NT2/D1 (cell line): ENCODE data around the gene HES4.
A peak's percentile ranks its signal among the peaks of the same experiment; 100 is the strongest.

ENCODE experiments used
- DNase-seq: peaks from one replicate; pipeline ENCODE4 v3.0.0-alpha.2; 2011; ENCODE audit warnings: low read depth, low spot score
- H3K27me3 ChIP-seq: 2 replicates; pipeline ENCODE4 v1.6.0; 2011; ENCODE audit warnings: mild to moderate bottlenecking; ENCODE audit not compliant: insufficient read length, insufficient read depth
- H3K36me3 ChIP-seq: 2 replicates; pipeline ENCODE4 v1.6.1; 2011; ENCODE audit warnings: mild to moderate bottlenecking, low read length, mixed read lengths; ENCODE audit not compliant: insufficient read depth, insufficient read length
- H3K4me1 ChIP-seq: 2 replicates; pipeline ENCODE4 v1.5.1; 2011; ENCODE audit not compliant: insufficient read depth, insufficient read length
- H3K4me3 ChIP-seq: 2 replicates; pipeline ENCODE4 v1.5.1; 2011; ENCODE audit warnings: low read depth; ENCODE audit not compliant: insufficient read length
- H3K9ac ChIP-seq: 2 replicates; pipeline ENCODE4 v1.6.0; 2011; ENCODE audit warnings: low read depth; ENCODE audit not compliant: insufficient read length
- H3K9me3 ChIP-seq: 2 replicates; pipeline ENCODE4 v1.5.1; 2011; ENCODE audit warnings: mild to moderate bottlenecking, low read length; ENCODE audit not compliant: insufficient read depth
- SUZ12 ChIP-seq: IDR thresholded peaks from 2 replicates; pipeline ENCODE4 v1.6.1; 2011; ENCODE audit not compliant: insufficient read length, insufficient read depth; ENCODE audit errors: extremely low read depth
- YY1 ChIP-seq: IDR thresholded peaks from 2 replicates; pipeline ENCODE4 v1.6.1; 2011; ENCODE audit not compliant: insufficient read length, insufficient read depth
- ZNF274 ChIP-seq: IDR thresholded peaks from 2 replicates; pipeline ENCODE4 v1.6.1; 2011; ENCODE audit warnings: mild to moderate bottlenecking, low read depth, low read length

The HES4 gene

GRCh38 chr1:966704-967300 lies 33.1 kb downstream of the HES4 start:
- Histone ChIP-seq H3K36me3 (peaks cover 28% of the 10 kb centered on the region), H3K4me3 (peak overlapping the region; percentile 63), H3K9ac (peak overlapping the region; percentile 79), H3K9me3 (no peaks in the 10 kb centered on the region), H3K27me3 (peaks cover 18% of the 10 kb centered on the region), H3K4me1 (peaks cover 8% of the 10 kb centered on the region)
- TF ChIP-seq SUZ12 = no peak
- no peak for TF ChIP-seq YY1
- TF ChIP-seq ZNF274 = no peak
- DNase-seq = no peak

- H3K4me3 ChIP-seq = peak within 1 kb of the TSS; percentile 63
- peaks cover 31% of the 10 kb centered on the region for H3K36me3 ChIP-seq
- H3K27me3 ChIP-seq = peaks cover 23% of the 10 kb centered on the region
- TF ChIP-seq SUZ12 (no peak), ZNF274 (no peak), YY1 (no peak)
- H3K9ac ChIP-seq = peak within 1 kb of the TSS; percentile 79
- H3K4me1 ChIP-seq = peaks cover 12% of the 10 kb centered on the region
- H3K9me3 ChIP-seq = no peaks in the 10 kb centered on the region
- no peak for DNase-seq
Measured at GRCh38 chr1:966135-966703, 33.7 kb downstream of the HES4 start, which contains the start of gene PLEKHN1. TSS of gene PLEKHN1 (plus strand) at chr1:966482. CDS start at chr1:966532, 50 bp downstream.

GRCh38 chr1:965526-966134 lies 34.3 kb downstream of the HES4 start:
- H3K4me3 ChIP-seq = no peak overlapping the region
- peaks cover 24% of the 10 kb centered on the region for H3K27me3 ChIP-seq
- H3K9ac ChIP-seq = peak overlapping the region; percentile 79
- peaks cover 31% of the 10 kb centered on the region for H3K36me3 ChIP-seq
- H3K9me3 ChIP-seq = no peaks in the 10 kb centered on the region
- H3K4me1 ChIP-seq = peaks cover 12% of the 10 kb centered on the region
- TF ChIP-seq YY1 (no peak), ZNF274 (no peak), SUZ12 (no peak)
- DNase-seq = no peak

GRCh38 chr1:964691-965525 lies 35.0 kb downstream of the HES4 start:
- no peak for DNase-seq
- Histone ChIP-seq H3K36me3 (peaks cover 31% of the 10 kb centered on the region), H3K4me3 (no peak overlapping the region), H3K9me3 (no peaks in the 10 kb centered on the region), H3K27me3 (peaks cover 28% of the 10 kb centered on the region), H3K9ac (no peak overlapping the region), H3K4me1 (peaks cover 8% of the 10 kb centered on the region)
- TF ChIP-seq SUZ12 (no peak), YY1 (no peak), ZNF274 (no peak)

- H3K9ac ChIP-seq = no peak overlapping the region
- H3K27me3 ChIP-seq = peaks cover 28% of the 10 kb centered on the region
- H3K4me1 ChIP-seq = peaks cover 8% of the 10 kb centered on the region
- TF ChIP-seq ZNF274 = no peak
- no peak for TF ChIP-seq YY1
- TF ChIP-seq SUZ12 = no peak
- H3K36me3 ChIP-seq = peaks cover 31% of the 10 kb centered on the region
- no peak for DNase-seq
- no peak overlapping the region for H3K4me3 ChIP-seq
- no peaks in the 10 kb centered on the region for H3K9me3 ChIP-seq
Measured at GRCh38 chr1:963746-964525, 36.0 kb downstream of the HES4 start.

GRCh38 chr1:963301-963651 lies 36.6 kb downstream of the HES4 start:
- no peaks in the 10 kb centered on the region for H3K9me3 ChIP-seq
- no peak for TF ChIP-seq ZNF274
- no peak for TF ChIP-seq YY1
- no peak for TF ChIP-seq SUZ12
- no peak overlapping the region for H3K9ac ChIP-seq
- no peak for DNase-seq
- H3K36me3 ChIP-seq = peaks cover 31% of the 10 kb centered on the region
- H3K4me3 ChIP-seq = no peak overlapping the region
- peaks cover 22% of the 10 kb centered on the region for H3K27me3 ChIP-seq
- peaks cover 8% of the 10 kb centered on the region for H3K4me1 ChIP-seq
